GM18861 (cell line): Measurements from ENCODE around the gene SLC31A1.

Experiments
- ATAC-seq: cut with Tn5 transposase; IDR thresholded peaks from one replicate; pipeline ENCODE4 v1.9.1; 2021; ENCODE audit not compliant: unreplicated experiment

The SLC31A1 gene

DNA sequence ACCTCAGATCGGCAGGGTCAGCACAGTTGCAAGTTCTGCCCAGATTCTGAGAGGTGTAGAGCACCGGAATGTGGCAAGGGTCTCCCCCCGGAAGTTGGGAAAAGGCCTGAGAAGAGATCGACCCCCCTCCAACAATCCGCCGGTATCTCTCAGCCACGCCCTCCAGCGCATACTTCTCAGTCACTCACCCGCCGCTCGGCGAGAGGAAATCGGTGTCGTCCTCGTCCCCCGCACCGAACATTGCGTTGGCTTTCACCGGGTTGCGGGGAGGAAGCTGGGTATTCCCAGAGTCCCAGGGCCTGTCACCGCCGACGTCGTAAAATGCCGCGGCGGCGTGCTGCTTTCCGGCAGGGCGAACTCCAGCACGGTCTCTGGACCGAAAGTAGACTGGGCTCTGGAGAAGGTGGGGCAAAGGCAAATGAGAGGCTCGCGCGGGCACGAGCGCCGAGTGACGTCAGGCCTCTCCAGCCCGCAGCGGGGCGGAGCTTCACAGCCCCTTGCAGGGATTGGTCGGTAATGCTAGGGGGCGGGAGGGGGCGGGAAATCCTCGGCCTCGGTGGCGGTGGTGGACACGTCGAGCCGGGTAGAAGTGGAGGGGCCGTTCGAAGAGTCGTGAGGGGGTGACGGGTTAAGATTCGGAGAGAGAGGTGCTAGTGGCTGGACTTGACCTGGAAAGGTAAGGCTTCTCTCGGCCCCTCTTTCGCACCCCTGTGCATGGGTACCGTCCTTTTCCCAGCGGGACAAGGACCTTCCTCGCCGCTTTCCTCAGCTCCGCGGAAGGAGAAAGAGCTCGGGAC is at the start of gene SLC31A1, which contains the start of gene FKBP15:
TSS of gene SLC31A1 (plus strand) at position 542 of the 797 bp plus-strand sequence. CDS start 34,605 bp downstream, outside the sequence.
TSS of gene FKBP15 (minus strand) at position 275 of the 797 bp plus-strand sequence. CDS start at position 241, 34 bp downstream.
- ATAC-seq: peak; percentile 70

DNA sequence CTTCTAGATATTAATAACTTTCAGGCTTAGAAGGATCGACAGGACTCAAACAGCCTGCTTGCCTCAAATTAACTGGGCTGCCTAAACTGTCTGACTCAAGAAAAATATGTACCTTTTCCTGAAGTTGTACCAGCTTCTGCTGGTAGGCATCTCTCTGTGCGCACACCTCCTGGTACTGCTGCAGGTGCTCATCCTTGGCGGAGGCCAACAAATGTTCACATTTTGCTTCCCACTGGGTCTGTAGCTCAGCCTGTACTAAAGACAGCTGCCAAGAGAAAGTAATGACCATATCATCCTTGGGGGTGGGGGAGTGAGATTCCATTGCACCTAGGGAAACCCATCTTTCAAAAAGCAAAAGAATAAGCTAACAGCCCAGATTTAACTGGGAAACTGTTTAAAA is 48.0 kb upstream of the SLC31A1 start:
- no peak for ATAC-seq

DNA sequence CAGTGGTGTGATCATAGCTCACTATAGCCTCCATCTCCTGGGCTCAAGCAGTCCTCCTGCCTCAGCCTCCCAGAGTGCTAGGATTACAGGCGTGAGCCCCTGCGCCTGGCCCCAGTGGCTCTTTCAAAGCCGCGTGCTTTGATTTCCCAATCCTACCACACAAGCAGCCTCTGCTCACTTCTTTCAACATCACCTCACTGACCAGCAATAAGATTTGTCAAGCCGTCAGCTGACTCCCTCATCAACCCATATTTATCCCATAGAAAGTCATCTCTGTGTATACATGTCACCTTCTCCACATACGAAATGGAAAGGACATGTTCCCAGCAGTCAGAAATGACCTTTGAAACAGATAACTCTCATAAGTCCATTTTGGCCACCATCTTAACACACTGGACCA is 44.5 kb upstream of the SLC31A1 start:
- ATAC-seq: no peak

- no peak for ATAC-seq
Measured at GRCh38 chr9:113177251-113177650, 44.1 kb upstream of the SLC31A1 start.

DNA sequence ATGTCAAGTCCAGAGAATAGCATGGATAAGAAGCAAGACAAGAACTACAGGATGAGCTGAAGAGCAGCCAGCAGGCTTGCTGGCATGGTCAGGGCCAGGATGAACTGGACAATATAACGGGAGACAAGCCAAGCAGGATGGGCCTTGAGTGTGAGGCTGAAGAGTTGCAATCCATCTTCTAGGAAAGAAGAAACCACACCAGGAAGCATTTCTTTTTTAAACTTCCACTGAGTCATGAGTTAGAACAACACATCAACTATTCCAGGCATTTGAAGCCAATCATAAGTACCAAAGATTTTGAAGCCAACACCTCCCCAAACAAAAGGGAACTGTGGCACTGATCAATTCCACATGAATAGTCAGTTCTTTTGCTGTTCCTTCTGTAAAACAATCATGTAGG is 43.3 kb upstream of the SLC31A1 start:
- no peak for ATAC-seq

- no peak for ATAC-seq
Measured at GRCh38 chr9:113179839-113180238, 41.5 kb upstream of the SLC31A1 start.

GRCh38 chr9:113181165-113181564 is 40.2 kb upstream of the SLC31A1 start:
- ATAC-seq: no peak

GRCh38 chr9:113183956-113184488 is 37.3 kb upstream of the SLC31A1 start:
- ATAC-seq: no peak

GRCh38 chr9:113184539-113184938 is 36.8 kb upstream of the SLC31A1 start:
- no peak for ATAC-seq

DNA sequence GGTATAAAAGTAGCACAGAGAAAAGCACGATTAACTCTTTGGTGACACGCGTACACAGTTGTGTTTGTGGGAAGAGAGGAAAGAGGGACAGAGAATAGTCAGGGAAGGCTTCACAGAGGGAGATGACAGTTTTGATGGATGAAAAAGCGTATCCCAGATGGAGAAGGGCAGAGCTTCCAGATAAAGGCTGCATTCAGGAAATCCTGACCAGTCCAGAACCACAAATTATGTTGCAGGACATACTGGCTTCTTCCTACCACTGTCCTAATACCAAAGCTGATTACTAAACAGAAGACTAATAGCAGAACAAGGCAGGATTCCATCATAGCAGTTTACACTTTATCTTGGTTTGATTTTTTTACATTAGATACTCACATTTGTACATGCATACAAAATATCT is 36.1 kb upstream of the SLC31A1 start:
- no peak for ATAC-seq

DNA sequence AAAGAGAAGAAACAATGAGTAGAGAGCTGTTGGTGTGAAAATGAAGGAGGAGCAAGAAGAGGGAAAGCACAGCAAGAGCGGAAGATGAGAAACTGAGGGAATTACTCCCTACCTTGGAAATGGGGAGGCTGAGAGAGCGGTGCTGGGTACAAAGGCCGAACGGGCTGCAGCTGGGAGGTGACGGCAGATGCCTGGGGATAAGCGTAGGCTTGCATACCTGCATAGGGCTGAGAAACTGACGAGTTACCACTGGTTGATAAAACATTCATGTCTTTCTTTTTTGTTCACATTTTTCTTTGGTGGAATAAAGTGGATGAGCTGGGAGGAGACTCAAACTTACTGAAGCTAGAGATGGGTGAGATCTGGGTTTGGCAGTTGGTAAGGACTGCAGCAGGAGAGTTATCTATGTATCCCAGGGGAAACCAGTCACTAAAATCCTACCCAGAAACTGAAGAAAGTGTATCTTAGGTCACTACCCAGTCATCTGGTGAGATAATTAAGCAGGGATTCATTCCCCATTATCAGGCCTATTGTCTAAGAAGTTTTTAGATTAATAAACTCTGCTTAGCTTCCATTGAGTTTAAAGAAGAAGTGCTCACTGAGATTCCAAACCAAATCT is 35.1 kb upstream of the SLC31A1 start:
- ATAC-seq: no peak

- ATAC-seq: no peak
Measured at GRCh38 chr9:113187929-113188595, 33.3 kb upstream of the SLC31A1 start.

DNA sequence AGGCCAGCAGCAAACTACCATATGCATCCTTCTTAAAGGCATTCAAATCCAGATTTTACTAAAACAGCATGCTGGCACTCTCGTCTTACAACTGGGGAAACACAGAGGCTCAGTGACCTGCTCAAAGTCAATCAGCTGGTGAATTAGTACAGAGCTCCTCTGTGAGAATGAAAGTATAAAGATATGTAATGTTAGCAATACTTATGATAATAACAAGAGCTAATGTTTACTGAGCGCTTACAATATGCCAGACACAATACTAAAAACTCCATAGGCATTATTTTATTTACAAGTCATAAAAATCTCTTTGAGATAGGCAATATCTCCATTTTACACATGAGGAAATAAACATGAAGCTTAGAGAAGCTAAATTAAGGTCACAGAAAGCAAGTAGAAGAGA is 28.9 kb upstream of the SLC31A1 start:
- ATAC-seq: no peak

- ATAC-seq: no peak
Measured at GRCh38 chr9:113199683-113200329, 21.5 kb upstream of the SLC31A1 start.

GRCh38 chr9:113205432-113205831 is 15.9 kb upstream of the SLC31A1 start:
- no peak for ATAC-seq

DNA sequence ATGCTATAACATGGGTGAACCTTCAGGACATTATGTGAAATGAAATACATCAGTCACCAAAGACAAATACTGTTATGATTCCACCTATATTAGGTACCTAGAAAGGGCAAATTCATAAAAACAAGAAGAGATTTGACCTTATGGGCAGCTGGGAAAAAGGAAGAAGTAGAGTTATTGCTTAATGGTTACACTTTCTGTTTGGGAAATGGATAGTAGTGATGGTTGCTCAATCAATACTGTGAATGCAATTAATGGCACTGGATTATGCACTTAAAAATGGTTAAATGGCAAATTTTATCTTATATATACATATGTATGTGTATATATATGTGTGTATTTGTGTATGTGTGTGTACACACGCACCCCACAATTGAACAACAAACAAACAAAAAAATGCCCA is 15.5 kb upstream of the SLC31A1 start:
- no peak for ATAC-seq

- ATAC-seq: no peak
Measured at GRCh38 chr9:113210815-113211214, 10.5 kb upstream of the SLC31A1 start.

DNA sequence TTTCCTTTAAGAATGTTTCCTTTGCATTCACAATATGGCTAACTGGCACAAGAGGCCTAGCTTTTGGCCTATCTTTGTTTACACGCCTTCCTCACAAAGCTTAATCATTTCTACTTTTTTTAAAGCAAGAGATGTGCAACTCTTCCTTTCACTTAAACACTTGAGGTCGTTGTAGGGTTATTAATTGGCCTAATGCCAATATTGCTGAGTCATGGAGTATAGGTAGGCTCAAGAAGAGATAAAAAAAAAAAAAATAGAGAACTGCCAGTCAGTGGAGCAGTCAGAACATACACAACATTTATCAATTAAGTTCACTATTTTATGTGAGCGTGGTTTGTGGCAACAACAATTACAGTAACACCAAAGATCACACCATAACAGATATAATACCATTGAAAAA is 6.2 kb upstream of the SLC31A1 start:
- peak; percentile 30 for ATAC-seq

DNA sequence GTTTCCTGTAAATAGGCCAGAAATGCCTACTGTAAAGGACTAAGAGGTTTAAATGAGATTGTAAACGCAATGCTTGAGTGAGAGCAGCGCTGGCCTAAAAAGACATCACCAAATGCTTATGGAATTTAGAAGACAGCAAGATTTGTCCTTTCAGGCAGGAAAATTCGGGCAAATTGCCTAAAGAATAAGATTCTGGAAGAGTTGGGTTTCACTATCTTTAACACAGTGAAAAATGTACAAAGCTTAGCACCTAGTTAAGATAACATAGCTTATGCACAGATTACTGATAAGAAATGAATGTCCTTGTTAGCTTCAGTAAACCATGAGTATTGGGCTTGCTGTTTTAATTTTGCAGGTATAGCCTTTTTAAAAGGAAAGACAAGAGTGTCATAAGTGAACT is 4.9 kb upstream of the SLC31A1 start:
- no peak for ATAC-seq

DNA sequence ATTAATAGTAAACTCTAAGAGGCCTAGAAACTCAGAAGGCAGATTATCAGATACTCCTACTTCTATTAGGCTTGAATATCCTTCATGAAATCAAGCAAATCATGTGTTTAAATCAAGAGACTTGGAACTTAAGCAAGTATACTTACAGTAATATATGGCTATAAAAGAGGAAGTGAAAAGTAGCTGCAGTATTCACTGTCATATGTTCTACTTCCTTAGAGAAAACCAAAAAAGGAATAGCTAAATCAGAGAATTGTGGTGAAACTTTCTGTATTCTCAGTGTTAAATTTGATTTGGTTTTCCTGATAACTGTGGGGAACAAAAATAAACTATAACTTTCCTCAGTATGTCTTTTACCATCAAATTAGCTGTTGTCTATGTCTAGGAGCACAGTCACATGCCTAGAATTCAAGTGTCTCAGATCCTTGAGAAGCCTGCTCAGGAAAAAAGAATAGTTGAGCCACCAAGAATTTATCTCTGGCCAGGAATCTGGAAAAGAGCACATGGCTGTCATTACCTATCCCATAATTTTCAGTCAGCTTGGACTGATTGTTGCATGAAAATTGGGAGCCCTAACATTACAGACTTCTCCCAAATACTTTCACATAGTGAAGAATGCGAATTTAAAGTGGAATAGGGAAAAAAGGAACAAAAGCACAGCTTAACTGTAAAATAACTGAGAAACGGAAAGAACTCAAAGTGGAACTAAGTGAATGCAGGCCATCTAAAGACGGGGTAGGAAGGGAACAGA is 2.0 kb upstream of the SLC31A1 start:
- peak; percentile 35 for ATAC-seq
